Mesenchymal stem cell (in vitro differentiated cells and primary cell): ENCODE results near the gene WARS2.
"Not testable (repeated sequence)": the region's sequence is repeated elsewhere in the genome, so short reads cannot be mapped to it uniquely, and the experiment has no call there.

Experiments used
- DNase-seq: peaks from one replicate; pipeline ENCODE4 v3.0.0-alpha.2; 2013
- H2AFZ ChIP-seq: one replicate; pipeline ENCODE4 v1.6.1; 2013; ENCODE audit warnings: low read depth, mild to moderate bottlenecking, control low read depth, inconsistent platforms, low read length, moderate library complexity
- H2AK5ac ChIP-seq: 2 replicates; pipeline ENCODE4 v1.6.1; 2013; ENCODE audit warnings: low read length, moderate library complexity, mild to moderate bottlenecking, inconsistent platforms; ENCODE audit not compliant: severe bottlenecking
- H2BK120ac ChIP-seq: one replicate; pipeline ENCODE4 v1.6.1; 2013; ENCODE audit warnings: low read depth, mild to moderate bottlenecking, inconsistent platforms, low read length, moderate library complexity
- H2BK12ac ChIP-seq, 2 experiments: one replicate each; pipeline ENCODE4 v1.6.1; 2013; ENCODE audit warnings: inconsistent platforms in 2 of 2, low read length in 2 of 2, mild to moderate bottlenecking in 2 of 2, moderate library complexity in 2 of 2, control low read depth in 1 of 2
- H2BK15ac ChIP-seq: one replicate; pipeline ENCODE4 v1.6.1; 2013; ENCODE audit warnings: mild to moderate bottlenecking, low read depth, inconsistent platforms; ENCODE audit not compliant: poor library complexity, severe bottlenecking
- H2BK5ac ChIP-seq: 2 replicates; pipeline ENCODE4 v1.6.1; 2013; ENCODE audit warnings: low read depth, mild to moderate bottlenecking, low read length, control low read depth, inconsistent platforms; ENCODE audit not compliant: poor library complexity, severe bottlenecking
- H3K14ac ChIP-seq, 2 experiments: one replicate each; pipeline ENCODE4 v1.6.1; 2013; ENCODE audit warnings: inconsistent platforms in 2 of 2, low read length in 2 of 2, control low read depth in 1 of 2, mild to moderate bottlenecking in 1 of 2, moderate library complexity in 1 of 2
- H3K18ac ChIP-seq, 2 experiments: one replicate each; pipeline ENCODE4 v1.6.1; 2013; ENCODE audit warnings: inconsistent platforms in 2 of 2, low read length in 2 of 2, control low read depth in 1 of 2, low read depth in 1 of 2, mild to moderate bottlenecking in 1 of 2
- H3K23ac ChIP-seq, 2 experiments: one replicate each; pipeline ENCODE4 v1.6.1; 2013; ENCODE audit warnings: inconsistent platforms in 2 of 2, low read length in 2 of 2, mild to moderate bottlenecking in 2 of 2, moderate library complexity in 2 of 2, control low read depth in 1 of 2
- H3K27ac ChIP-seq: 2 replicates; pipeline ENCODE4 v1.5.1; 2013; ENCODE audit warnings: mild to moderate bottlenecking, moderate library complexity, low read length, control low read depth, inconsistent platforms; ENCODE audit not compliant: poor library complexity, severe bottlenecking
- H3K27me3 ChIP-seq, 2 experiments: 2 replicates each; pipeline versions ENCODE4 v1.6.1 to v1.7.0; 2013; ENCODE audit warnings: low read length in 2 of 2, mild to moderate bottlenecking in 2 of 2, moderate library complexity in 2 of 2, control low read depth in 1 of 2, inconsistent platforms in 1 of 2; ENCODE audit not compliant: control insufficient read depth in 1 of 2, insufficient read depth in 1 of 2
- H3K36me3 ChIP-seq, 2 experiments: 2 replicates each; pipeline versions ENCODE4 v1.6.1 to v1.7.0; 2013; ENCODE audit warnings: low read length in 2 of 2, control low read depth in 1 of 2, inconsistent platforms in 1 of 2, low read depth in 1 of 2, mild to moderate bottlenecking in 1 of 2; ENCODE audit not compliant: insufficient read depth in 2 of 2, control insufficient read depth in 1 of 2
- H3K4ac ChIP-seq, 2 experiments: one replicate each; pipeline ENCODE4 v1.6.1; 2013; ENCODE audit warnings: inconsistent platforms in 2 of 2, low read length in 2 of 2, mild to moderate bottlenecking in 2 of 2, moderate library complexity in 2 of 2, control low read depth in 1 of 2, low read depth in 1 of 2
- H3K4me1 ChIP-seq: 2 replicates; pipeline ENCODE4 v1.6.1; 2013; ENCODE audit warnings: low read depth, low read length, control low read depth; ENCODE audit not compliant: control insufficient read depth, insufficient read depth
- H3K4me2 ChIP-seq: 2 replicates; pipeline ENCODE4 v1.6.1; 2013; ENCODE audit warnings: low read length, mild to moderate bottlenecking, inconsistent platforms; ENCODE audit not compliant: poor library complexity, severe bottlenecking
- H3K4me3 ChIP-seq, 2 experiments: 2 replicates each; pipeline versions ENCODE4 v1.5.1 to v1.7.0; 2013; ENCODE audit warnings: low read length in 2 of 2, mild to moderate bottlenecking in 2 of 2, control low read depth in 1 of 2, low read depth in 1 of 2; ENCODE audit not compliant: insufficient read depth in 1 of 2
- H3K79me1 ChIP-seq: replicated peaks from 2 replicates; pipeline ENCODE4 v1.6.1; 2013; ENCODE audit warnings: mild to moderate bottlenecking, control low read depth, low read length, inconsistent platforms; ENCODE audit not compliant: poor library complexity, severe bottlenecking
- H3K9ac ChIP-seq: 2 replicates; pipeline ENCODE4 v1.7.0; 2013; ENCODE audit warnings: mild to moderate bottlenecking, low read length, moderate library complexity
- H3K9me3 ChIP-seq: 2 replicates; pipeline ENCODE4 v1.7.0; 2013; ENCODE audit warnings: mild to moderate bottlenecking, low read length; ENCODE audit not compliant: control insufficient read depth
- H4K8ac ChIP-seq: one replicate; pipeline ENCODE4 v1.6.1; 2013; ENCODE audit warnings: inconsistent platforms, mild to moderate bottlenecking, low read length, moderate library complexity
- H4K91ac ChIP-seq: one replicate; pipeline ENCODE4 v1.6.1; 2013; ENCODE audit warnings: mild to moderate bottlenecking, low read length, inconsistent platforms
- WGBS: methylation state at CpG from one replicate; pipeline ENCODE4 v1.1.7; 2013; ENCODE audit warnings: mixed read lengths; 5-methylcytosine and 5-hydroxymethylcytosine counted together

WARS2 gene

DNA sequence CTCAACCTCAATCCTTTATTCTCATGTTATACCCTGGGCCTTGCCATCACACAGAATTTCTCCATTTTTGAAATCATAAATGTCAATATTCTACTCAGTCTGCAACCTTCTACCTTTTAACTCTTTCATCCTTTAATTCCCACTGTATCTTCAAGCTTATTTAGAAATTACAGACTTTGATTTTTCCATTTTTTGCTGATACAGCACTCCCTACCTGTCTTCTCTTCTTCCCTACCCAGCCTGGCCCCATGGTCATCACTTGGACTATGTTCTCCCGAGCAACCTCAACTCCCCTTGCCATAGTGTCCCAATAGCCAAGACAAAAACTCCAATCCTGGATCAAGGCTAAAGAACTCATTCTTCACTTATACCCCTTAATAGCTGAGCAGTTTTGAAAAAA is 14.6 kb downstream of the WARS2 start:
- Histone ChIP-seq H3K9ac (no peak overlapping the region), H3K79me1 (peaks cover 29% of the 10 kb centered on the region), H2BK12ac (no peak overlapping the region), H2BK120ac (no peak overlapping the region), H3K27me3 (no peaks in the 10 kb centered on the region), H2AK5ac (no peak overlapping the region), H3K14ac (no peak overlapping the region), H3K4ac (no peak overlapping the region), H2AFZ (no peak overlapping the region), H2BK15ac (no peak overlapping the region), H3K23ac (no peak overlapping the region), H3K4me1 (no peaks in the 10 kb centered on the region), H3K27ac (no peak overlapping the region), H3K4me3 (no peak overlapping the region), H3K36me3 (no peaks in the 10 kb centered on the region), H2BK5ac (no peak overlapping the region), H4K91ac (no peak overlapping the region), H4K8ac (no peak overlapping the region), H3K18ac (no peak overlapping the region), H3K9me3 (no peaks in the 10 kb centered on the region), H3K4me2 (no peak overlapping the region)
- 100% methylated on average over 1 of the region's 1 CpG for WGBS
- DNase-seq, result no peak

DNA sequence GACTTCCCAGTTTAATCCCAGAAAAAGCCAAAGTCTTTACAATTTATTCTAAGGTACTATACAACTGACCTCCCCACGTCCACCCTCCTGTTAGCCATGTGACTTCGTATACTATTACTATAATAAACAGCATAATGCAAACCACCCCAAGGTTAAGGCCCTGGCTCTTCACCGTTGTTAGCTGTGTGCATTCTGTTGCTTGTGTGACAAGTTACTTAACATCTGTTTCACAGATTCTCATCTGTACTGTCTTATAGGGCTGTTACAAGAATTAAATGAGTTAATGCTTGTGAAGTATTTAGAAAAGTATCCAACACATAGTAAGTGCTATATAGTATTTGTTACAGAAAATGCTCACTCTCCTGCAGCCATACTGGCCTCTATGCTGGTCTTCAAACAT is 15.7 kb downstream of the WARS2 start:
- Histone ChIP-seq H3K23ac (no peak overlapping the region), H3K4me2 (no peak overlapping the region), H3K27me3 (no peaks in the 10 kb centered on the region), H3K79me1 (peaks cover 28% of the 10 kb centered on the region), H3K27ac (no peak overlapping the region), H4K8ac (no peak overlapping the region), H3K18ac (no peak overlapping the region), H3K14ac (no peak overlapping the region), H3K9ac (no peak overlapping the region), H2AFZ (no peak overlapping the region), H3K4me3 (no peak overlapping the region), H3K4ac (no peak overlapping the region), H3K36me3 (no peaks in the 10 kb centered on the region), H2BK5ac (no peak overlapping the region), H2BK15ac (no peak overlapping the region), H3K9me3 (no peaks in the 10 kb centered on the region), H2BK120ac (no peak overlapping the region), H2BK12ac (no peak overlapping the region), H3K4me1 (no peaks in the 10 kb centered on the region), H4K91ac (no peak overlapping the region), H2AK5ac (no peak overlapping the region)
- no peak for DNase-seq
- WGBS, result 79% methylated on average over 3 of the region's 3 CpGs

DNA sequence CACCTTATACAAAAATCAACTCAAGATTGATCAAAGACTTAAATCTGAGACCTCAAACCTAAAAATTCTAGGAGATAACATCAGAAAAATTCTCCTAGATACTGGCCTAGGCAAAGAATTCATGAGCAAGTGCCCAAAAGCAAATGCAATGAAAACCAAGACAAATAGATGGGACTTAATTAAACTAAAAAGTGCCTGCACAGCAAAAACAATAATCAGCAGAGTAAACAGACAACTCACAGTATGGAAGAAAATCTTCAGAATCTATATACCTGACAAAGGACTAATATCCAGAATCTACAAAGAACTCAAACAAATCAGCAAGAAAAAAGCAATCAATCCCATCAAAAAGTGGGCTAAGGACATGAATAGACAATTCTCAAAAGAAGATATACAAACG is 18.6 kb downstream of the WARS2 start:
- not testable (repeated sequence) for H2BK12ac ChIP-seq, H3K4me3 ChIP-seq, H3K9me3 ChIP-seq, H3K4me2 ChIP-seq, H3K18ac ChIP-seq, H3K4ac ChIP-seq, H3K9ac ChIP-seq, H3K27ac ChIP-seq, H3K27me3 ChIP-seq, H2BK120ac ChIP-seq, H2AFZ ChIP-seq, H3K14ac ChIP-seq, DNase-seq, H4K8ac ChIP-seq, H2BK15ac ChIP-seq, H3K4me1 ChIP-seq, H2AK5ac ChIP-seq, H3K23ac ChIP-seq, H2BK5ac ChIP-seq, H3K36me3 ChIP-seq, H4K91ac ChIP-seq
- H3K79me1 ChIP-seq, result peaks cover 22% of the 10 kb centered on the region
- WGBS, result 83% methylated on average over 1 of the region's 1 CpG

- Histone ChIP-seq H2BK5ac (no peak overlapping the region), H2AK5ac (peak overlapping the region; percentile 69), H3K4me3 (no peak overlapping the region), H3K27ac (no peak overlapping the region), H2BK12ac (peak overlapping the region in 1 of 2 experiments; percentile 47), H3K79me1 (peaks cover 19% of the 10 kb centered on the region), H3K4ac (peak overlapping the region in 1 of 2 experiments; percentile 40), H3K4me2 (no peak overlapping the region), H3K18ac (peak overlapping the region in 1 of 2 experiments; percentile 34), H4K8ac (peak overlapping the region; percentile 8), H4K91ac (peak overlapping the region; percentile 14), H2AFZ (peak overlapping the region; percentile 58), H3K9ac (peak overlapping the region; percentile 14), H3K27me3 (no peaks in the 10 kb centered on the region), H2BK15ac (no peak overlapping the region), H3K4me1 (peaks cover 6% of the 10 kb centered on the region), H3K36me3 (no peaks in the 10 kb centered on the region), H3K23ac (no peak overlapping the region), H2BK120ac (no peak overlapping the region), H3K9me3 (no peaks in the 10 kb centered on the region), H3K14ac (peak overlapping the region in 1 of 2 experiments; percentile 86)
- DNase-seq, result peak; percentile 23
- whole genome bisulfite sequencing, result 45% methylated on average over 7 of the region's 7 CpGs
These were observed 23.7 kb downstream of the WARS2 start for GRCh38 chr1:119116725-119117124.
